HEK293T (cell line): ENCODE results near the gene IL2RA.

Source experiments
- CTCF ChIA-PET: fragments of 350-600 bp; formaldehyde crosslinking; extraction: SDS; loops from one replicate; lab custom pipeline; 2021; ENCODE audit warnings: antibody characterized with exemption, inconsistent platforms; lab: Yijun Ruan, JAX
- POLR2A ChIA-PET: fragments of 350-600 bp; formaldehyde crosslinking; extraction: SDS; loops from one replicate; lab custom pipeline; 2020; ENCODE audit warnings: antibody characterized with exemption, inconsistent platforms; lab: Yijun Ruan, JAX
- DNase-seq: peaks from one replicate; pipeline ENCODE4 v3.0.0; 2012; ENCODE audit warnings: mixed read lengths; ENCODE audit errors: extremely low spot score
- ARNT ChIP-seq: fragments of 450-650 bp; IDR thresholded peaks from 2 replicates; pipeline ENCODE4 v1.6.1; 2017; ENCODE audit warnings: mild to moderate bottlenecking
- BHLHE40 ChIP-seq: fragments of 450-650 bp; IDR thresholded peaks from 2 replicates; pipeline ENCODE4 v1.6.1; 2016; ENCODE audit warnings: mild to moderate bottlenecking, moderate library complexity, borderline replicate concordance
- CTBP1 ChIP-seq: fragments of 450-650 bp; IDR thresholded peaks from 2 replicates; pipeline ENCODE4 v1.6.1; 2016; ENCODE audit warnings: borderline replicate concordance
- ELF4 ChIP-seq: fragments of 450-650 bp; IDR thresholded peaks from 2 replicates; pipeline ENCODE4 v1.6.1; 2017; ENCODE audit warnings: antibody characterized with exemption
- FOXA1 ChIP-seq: fragments of 450-650 bp; IDR thresholded peaks from 2 replicates; pipeline ENCODE4 v1.6.1; 2016; ENCODE audit warnings: mild to moderate bottlenecking
- FOXK2 ChIP-seq: fragments of 450-650 bp; IDR thresholded peaks from 2 replicates; pipeline ENCODE4 v1.6.1; 2016; ENCODE audit warnings: mild to moderate bottlenecking
- FOXM1 ChIP-seq: fragments of 450-650 bp; IDR thresholded peaks from 2 replicates; pipeline ENCODE4 v1.6.1; 2017; ENCODE audit warnings: mild to moderate bottlenecking, borderline replicate concordance
- HDGF ChIP-seq: fragments of 450-650 bp; IDR thresholded peaks from 2 replicates; pipeline ENCODE4 v1.6.1; 2017; ENCODE audit warnings: antibody characterized with exemption, borderline replicate concordance
- L3MBTL2 ChIP-seq: fragments of 450-650 bp; conservative IDR thresholded peaks from 2 replicates; pipeline ENCODE4 v1.6.1; 2016; ENCODE audit warnings: mild to moderate bottlenecking
- LEF1 ChIP-seq: fragments of 450-650 bp; IDR thresholded peaks from 2 replicates; pipeline ENCODE4 v1.6.1; 2017; ENCODE audit warnings: mild to moderate bottlenecking, borderline replicate concordance
- NFRKB ChIP-seq: fragments of 450-650 bp; IDR thresholded peaks from 2 replicates; pipeline ENCODE4 v1.6.1; 2016; ENCODE audit warnings: mild to moderate bottlenecking, moderate library complexity
- PKNOX1 ChIP-seq: fragments of 450-650 bp; IDR thresholded peaks from 2 replicates; pipeline ENCODE4 v1.6.1; 2016
- SP1 ChIP-seq: fragments of 450-650 bp; IDR thresholded peaks from 2 replicates; pipeline ENCODE4 v1.6.1; 2017
- SUZ12 ChIP-seq: fragments of 450-650 bp; IDR thresholded peaks from 2 replicates; pipeline ENCODE4 v1.6.1; 2016; ENCODE audit warnings: mild to moderate bottlenecking
- TARDBP ChIP-seq: fragments of 450-650 bp; IDR thresholded peaks from 2 replicates; pipeline ENCODE4 v1.6.1; 2016
- ZNF384 ChIP-seq: fragments of 450-650 bp; IDR thresholded peaks from 2 replicates; pipeline ENCODE4 v1.6.1; 2016

IL2RA gene

GRCh38 chr10:6092731-6093130 is 30.6 kb upstream of the IL2RA start:
- TF ChIP-seq ZNF384 (no peak), FOXA1 (no peak), FOXK2 (no peak), SUZ12 (no peak), LEF1 (no peak), FOXM1 (no peak), CTBP1 (no peak), NFRKB (no peak), BHLHE40 (no peak)
- DNase-seq: no peak
- POLR2A ChIA-PET: no interaction called here
- CTCF ChIA-PET: no interaction called here

- ChIA-PET POLR2A (no interaction called here), CTCF (interaction anchor here (0.9 kb wide), 1 partner anchor 310 kb away, joined by 3 read pairs; no protein-coding TSS in a partner anchor)
- no peak for DNase-seq
- TF ChIP-seq ZNF384: no peak
- TF ChIP-seq HDGF: no peak
- TF ChIP-seq FOXA1: no peak
- TF ChIP-seq BHLHE40: no peak
- TF ChIP-seq CTBP1: no peak
- no peak for TF ChIP-seq L3MBTL2
- TF ChIP-seq NFRKB: no peak
- no peak for TF ChIP-seq PKNOX1
- no peak for TF ChIP-seq SP1
- no peak for TF ChIP-seq LEF1
- no peak for TF ChIP-seq ELF4
- TF ChIP-seq FOXM1: no peak
These were observed 29.5 kb upstream of the IL2RA start for GRCh38 chr10:6091630-6092029.

- CTCF ChIA-PET: interaction anchor here (0.7 to 1.0 kb wide), 2 partner anchors 76 to 113 kb away, joined by 3 to 4 read pairs; partner anchors contain the start of gene PFKFB3
- POLR2A ChIA-PET: interaction anchor here (0.9 to 1.2 kb wide), 2 partner anchors 113 to 145 kb away, joined by 3 to 4 read pairs; partner anchors contain the start of gene PFKFB3
- no peak for DNase-seq
- TF ChIP-seq ZNF384 (no peak), FOXM1 (no peak), FOXA1 (no peak), CTBP1 (no peak), SUZ12 (no peak), ELF4 (no peak), FOXK2 (no peak), PKNOX1 (no peak), SP1 (no peak), HDGF (no peak), BHLHE40 (no peak), TARDBP (no peak), NFRKB (no peak)
These were observed 27.4 kb upstream of the IL2RA start for GRCh38 chr10:6089334-6090219.

- DNase-seq: peak; percentile 93
- peak; percentile 39; the same call in 1 of the 2 replicates for TF ChIP-seq LEF1
- no peak for TF ChIP-seq FOXA1
- TF ChIP-seq ARNT: peak; percentile 80
- POLR2A ChIA-PET: no interaction called here
- CTCF ChIA-PET: no interaction called here
These were observed 26.7 kb upstream of the IL2RA start, which contains the start of gene RBM17 for GRCh38 chr10:6088721-6089333. Gene RBM17 (plus strand): TSS chr10:6089034. CDS start chr10:6097066, 8,032 bp downstream.

GRCh38 chr10:6086375-6087233 is 24.4 kb upstream of the IL2RA start:
- TF ChIP-seq FOXA1: no peak
- no peak for TF ChIP-seq CTBP1
- TF ChIP-seq HDGF: no peak
- TF ChIP-seq TARDBP: no peak
- TF ChIP-seq PKNOX1: no peak
- no peak for TF ChIP-seq ARNT
- TF ChIP-seq FOXK2: no peak
- TF ChIP-seq ZNF384: no peak
- TF ChIP-seq SUZ12: no peak
- no peak for TF ChIP-seq NFRKB
- no peak for TF ChIP-seq ELF4
- TF ChIP-seq FOXM1: no peak
- ChIA-PET CTCF (interaction anchor here (0.6 to 1.7 kb wide), 10 partner anchors 10 to 315 kb away, joined by 3 to 9 read pairs (median 3); no protein-coding TSS in a partner anchor), POLR2A (interaction anchor here (1.0 to 1.5 kb wide), 2 partner anchors 77 to 110 kb away, joined by 3 read pairs; partner anchors contain the start of gene IL15RA)
- peak; percentile 72 for DNase-seq
